ENCODE data around the gene GEMIN7. TPM values are rescaled to one million over a fixed set of nuclear protein-coding genes. Genes with fewer than 3 reads are reported as not detected.

GEMIN7 gene
- total and polyA plus RNA-seq, 2 experiments from 2014 or later: 49.6 to 90.5 TPM

DNA sequence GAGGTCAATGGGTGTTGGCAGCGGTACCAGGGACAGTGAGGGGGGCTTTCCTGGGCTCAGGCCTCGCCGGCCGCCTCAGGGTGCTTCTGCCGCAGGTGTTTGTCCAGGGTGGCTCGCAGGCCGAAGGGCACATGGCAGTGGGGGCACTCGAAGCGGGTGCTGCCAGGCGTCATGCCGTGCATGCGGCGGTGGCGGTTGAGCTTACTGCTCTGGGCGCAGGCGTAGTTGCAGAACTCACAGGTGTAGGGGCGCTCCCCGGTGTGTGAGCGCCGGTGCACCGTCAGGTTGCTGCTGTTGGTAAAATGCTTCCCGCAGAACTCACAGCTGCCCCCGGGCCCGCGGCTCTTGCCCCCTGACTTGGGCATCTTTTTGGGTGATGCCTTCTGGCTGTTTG is 7.5 kb upstream of the GEMIN7 start (continued):
- TF ChIP-seq, protein P1, sequence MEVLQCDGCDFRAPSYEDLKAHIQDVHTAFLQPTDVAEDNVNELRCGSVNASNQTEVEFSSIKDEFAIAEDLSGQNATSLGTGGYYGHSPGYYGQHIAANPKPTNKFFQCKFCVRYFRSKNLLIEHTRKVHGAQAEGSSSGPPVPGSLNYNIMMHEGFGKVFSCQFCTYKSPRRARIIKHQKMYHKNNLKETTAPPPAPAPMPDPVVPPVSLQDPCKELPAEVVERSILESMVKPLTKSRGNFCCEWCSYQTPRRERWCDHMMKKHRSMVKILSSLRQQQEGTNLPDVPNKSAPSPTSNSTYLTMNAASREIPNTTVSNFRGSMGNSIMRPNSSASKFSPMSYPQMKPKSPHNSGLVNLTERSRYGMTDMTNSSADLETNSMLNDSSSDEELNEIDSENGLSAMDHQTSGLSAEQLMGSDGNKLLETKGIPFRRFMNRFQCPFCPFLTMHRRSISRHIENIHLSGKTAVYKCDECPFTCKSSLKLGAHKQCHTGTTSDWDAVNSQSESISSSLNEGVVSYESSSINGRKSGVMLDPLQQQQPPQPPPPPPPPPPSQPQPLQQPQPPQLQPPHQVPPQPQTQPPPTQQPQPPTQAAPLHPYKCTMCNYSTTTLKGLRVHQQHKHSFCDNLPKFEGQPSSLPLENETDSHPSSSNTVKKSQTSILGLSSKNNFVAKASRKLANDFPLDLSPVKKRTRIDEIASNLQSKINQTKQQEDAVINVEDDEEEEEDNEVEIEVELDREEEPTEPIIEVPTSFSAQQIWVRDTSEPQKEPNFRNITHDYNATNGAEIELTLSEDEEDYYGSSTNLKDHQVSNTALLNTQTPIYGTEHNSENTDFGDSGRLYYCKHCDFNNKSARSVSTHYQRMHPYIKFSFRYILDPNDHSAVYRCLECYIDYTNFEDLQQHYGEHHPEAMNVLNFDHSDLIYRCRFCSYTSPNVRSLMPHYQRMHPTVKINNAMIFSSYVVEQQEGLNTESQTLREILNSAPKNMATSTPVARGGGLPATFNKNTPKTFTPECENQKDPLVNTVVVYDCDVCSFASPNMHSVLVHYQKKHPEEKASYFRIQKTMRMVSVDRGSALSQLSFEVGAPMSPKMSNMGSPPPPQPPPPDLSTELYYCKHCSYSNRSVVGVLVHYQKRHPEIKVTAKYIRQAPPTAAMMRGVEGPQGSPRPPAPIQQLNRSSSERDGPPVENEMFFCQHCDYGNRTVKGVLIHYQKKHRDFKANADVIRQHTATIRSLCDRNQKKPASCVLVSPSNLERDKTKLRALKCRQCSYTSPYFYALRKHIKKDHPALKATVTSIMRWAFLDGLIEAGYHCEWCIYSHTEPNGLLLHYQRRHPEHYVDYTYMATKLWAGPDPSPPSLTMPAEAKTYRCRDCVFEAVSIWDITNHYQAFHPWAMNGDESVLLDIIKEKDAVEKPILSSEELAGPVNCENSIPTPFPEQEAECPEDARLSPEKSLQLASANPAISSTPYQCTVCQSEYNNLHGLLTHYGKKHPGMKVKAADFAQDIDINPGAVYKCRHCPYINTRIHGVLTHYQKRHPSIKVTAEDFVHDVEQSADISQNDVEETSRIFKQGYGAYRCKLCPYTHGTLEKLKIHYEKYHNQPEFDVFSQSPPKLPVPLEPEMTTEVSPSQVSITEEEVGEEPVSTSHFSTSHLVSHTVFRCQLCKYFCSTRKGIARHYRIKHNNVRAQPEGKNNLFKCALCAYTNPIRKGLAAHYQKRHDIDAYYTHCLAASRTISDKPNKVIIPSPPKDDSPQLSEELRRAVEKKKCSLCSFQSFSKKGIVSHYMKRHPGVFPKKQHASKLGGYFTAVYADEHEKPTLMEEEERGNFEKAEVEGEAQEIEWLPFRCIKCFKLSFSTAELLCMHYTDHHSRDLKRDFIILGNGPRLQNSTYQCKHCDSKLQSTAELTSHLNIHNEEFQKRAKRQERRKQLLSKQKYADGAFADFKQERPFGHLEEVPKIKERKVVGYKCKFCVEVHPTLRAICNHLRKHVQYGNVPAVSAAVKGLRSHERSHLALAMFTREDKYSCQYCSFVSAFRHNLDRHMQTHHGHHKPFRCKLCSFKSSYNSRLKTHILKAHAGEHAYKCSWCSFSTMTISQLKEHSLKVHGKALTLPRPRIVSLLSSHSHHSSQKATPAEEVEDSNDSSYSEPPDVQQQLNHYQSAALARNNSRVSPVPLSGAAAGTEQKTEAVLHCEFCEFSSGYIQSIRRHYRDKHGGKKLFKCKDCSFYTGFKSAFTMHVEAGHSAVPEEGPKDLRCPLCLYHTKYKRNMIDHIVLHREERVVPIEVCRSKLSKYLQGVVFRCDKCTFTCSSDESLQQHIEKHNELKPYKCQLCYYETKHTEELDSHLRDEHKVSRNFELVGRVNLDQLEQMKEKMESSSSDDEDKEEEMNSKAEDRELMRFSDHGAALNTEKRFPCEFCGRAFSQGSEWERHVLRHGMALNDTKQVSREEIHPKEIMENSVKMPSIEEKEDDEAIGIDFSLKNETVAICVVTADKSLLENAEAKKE (CRISPR knock-in tag; IDR thresholded peaks at IDR 0.05): no peak
- TF ChIP-seq ZNF331 (CRISPR knock-in tag; IDR thresholded peaks at IDR 0.05; ENCODE audit: low read depth) (no peak), EZH2phosphoT487 (IDR thresholded peaks at IDR 0.05; ENCODE audit: unreplicated experiment) (no peak)

DNA sequence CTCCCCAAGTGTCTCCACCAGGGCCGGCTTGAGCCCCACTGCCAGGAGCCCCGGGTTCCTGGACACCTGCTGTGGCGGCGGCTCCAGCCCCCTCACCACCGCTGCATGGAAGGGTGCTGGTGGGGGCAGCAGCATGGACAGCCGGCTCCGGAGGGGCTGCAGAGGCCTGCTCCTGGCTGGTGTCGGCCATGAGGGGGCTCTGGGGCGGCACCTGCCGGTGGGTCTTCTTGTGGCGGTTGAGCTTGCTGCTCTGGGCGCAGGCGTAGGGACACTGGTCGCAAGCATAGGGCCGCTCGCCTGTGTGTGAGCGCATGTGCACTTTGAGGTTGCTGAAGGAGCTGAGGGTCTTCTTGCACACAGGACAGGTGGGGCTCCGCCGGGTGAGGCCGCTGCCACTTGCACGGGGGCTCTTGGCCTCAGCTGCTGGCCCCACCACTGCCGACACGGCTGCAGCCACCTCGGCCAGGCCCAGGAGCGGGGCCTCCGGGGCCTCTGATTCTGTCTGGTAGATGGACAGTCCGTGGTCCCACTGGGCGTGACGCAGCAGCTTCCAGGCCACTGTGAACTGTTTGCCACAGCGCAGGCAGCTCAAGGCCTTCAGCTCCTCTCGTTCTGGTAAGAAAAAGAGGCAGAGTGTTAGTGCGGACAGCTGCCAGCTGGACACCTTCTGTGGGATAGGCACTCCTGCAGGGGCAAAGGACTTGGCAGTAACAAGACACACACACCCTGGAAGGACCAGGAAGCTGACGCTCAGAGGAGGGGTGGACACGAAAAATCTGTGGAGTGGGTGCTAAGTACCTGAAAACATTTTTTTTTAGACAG is 6.9 kb upstream of the GEMIN7 start:
- DNase-seq (ENCODE audit: low spot score): no peak
- no peak overlapping the region for H2AFZ ChIP-seq
- H3F3A ChIP-seq (replicated peaks; ENCODE audit: low read depth): peaks cover 24% of the 10 kb centered on the region; the same call in 1 of the 2 replicates
- H3K36me3 ChIP-seq (ENCODE audit: insufficient read depth): peaks cover 8% of the 10 kb centered on the region; the same call in 1 of the 2 replicates
- peaks cover 30% of the 10 kb centered on the region for H3K79me2 ChIP-seq (replicated peaks; ENCODE audit: insufficient read depth)
- no peak for TF ChIP-seq CREB1 (CRISPR knock-in tag; IDR thresholded peaks at IDR 0.05; ENCODE audit: low read depth)
- TF ChIP-seq, protein P2, sequence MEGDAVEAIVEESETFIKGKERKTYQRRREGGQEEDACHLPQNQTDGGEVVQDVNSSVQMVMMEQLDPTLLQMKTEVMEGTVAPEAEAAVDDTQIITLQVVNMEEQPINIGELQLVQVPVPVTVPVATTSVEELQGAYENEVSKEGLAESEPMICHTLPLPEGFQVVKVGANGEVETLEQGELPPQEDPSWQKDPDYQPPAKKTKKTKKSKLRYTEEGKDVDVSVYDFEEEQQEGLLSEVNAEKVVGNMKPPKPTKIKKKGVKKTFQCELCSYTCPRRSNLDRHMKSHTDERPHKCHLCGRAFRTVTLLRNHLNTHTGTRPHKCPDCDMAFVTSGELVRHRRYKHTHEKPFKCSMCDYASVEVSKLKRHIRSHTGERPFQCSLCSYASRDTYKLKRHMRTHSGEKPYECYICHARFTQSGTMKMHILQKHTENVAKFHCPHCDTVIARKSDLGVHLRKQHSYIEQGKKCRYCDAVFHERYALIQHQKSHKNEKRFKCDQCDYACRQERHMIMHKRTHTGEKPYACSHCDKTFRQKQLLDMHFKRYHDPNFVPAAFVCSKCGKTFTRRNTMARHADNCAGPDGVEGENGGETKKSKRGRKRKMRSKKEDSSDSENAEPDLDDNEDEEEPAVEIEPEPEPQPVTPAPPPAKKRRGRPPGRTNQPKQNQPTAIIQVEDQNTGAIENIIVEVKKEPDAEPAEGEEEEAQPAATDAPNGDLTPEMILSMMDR (conservative IDR thresholded peaks at IDR 0.05; ENCODE audit: low read depth in 2 of 2): peak in 1 of 2 experiments; percentile 40; a peak in 2 of 4 replicates
- TF ChIP-seq, protein P3, sequence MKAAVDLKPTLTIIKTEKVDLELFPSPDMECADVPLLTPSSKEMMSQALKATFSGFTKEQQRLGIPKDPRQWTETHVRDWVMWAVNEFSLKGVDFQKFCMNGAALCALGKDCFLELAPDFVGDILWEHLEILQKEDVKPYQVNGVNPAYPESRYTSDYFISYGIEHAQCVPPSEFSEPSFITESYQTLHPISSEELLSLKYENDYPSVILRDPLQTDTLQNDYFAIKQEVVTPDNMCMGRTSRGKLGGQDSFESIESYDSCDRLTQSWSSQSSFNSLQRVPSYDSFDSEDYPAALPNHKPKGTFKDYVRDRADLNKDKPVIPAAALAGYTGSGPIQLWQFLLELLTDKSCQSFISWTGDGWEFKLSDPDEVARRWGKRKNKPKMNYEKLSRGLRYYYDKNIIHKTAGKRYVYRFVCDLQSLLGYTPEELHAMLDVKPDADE (IDR thresholded peaks at IDR 0.05): no peak
- TF ChIP-seq EZH2phosphoT487 (IDR thresholded peaks at IDR 0.05; ENCODE audit: unreplicated experiment): no peak
- no peak for TF ChIP-seq EZH2 (IDR thresholded peaks at IDR 0.05; ENCODE audit: low read depth, unreplicated experiment)
- H3K4me3 ChIP-seq: no peak overlapping the region
- H3K27me3 ChIP-seq (ENCODE audit: insufficient read depth): no peaks in the 10 kb centered on the region
- Mint-ChIP-seq H3K27ac (0 out of 2 replicates have a peak overlapping the region, but pooled peaks have one; percentile 44), H3K4me3 (no peak overlapping the region), H3K4me1 (peaks cover 18% of the 10 kb centered on the region), H3K27me3 (ENCODE audit: insufficient read depth, low read depth, poor library complexity) (peaks cover 12% of the 10 kb centered on the region), H3K9me3 (no peaks in the 10 kb centered on the region), H3K36me3 (ENCODE audit: low read depth) (peaks cover 39% of the 10 kb centered on the region)
- H3K4me1 ChIP-seq (ENCODE audit: insufficient read depth): peaks cover 18% of the 10 kb centered on the region
- H3K27ac ChIP-seq (ENCODE audit: low read depth): no peak overlapping the region
- peaks cover 17% of the 10 kb centered on the region for H4K20me1 ChIP-seq (replicated peaks; ENCODE audit: insufficient read depth)
- no peak overlapping the region for H3K4me2 ChIP-seq
- no peak for ATAC-seq
- no peaks in the 10 kb centered on the region for H3K9me2 ChIP-seq (ENCODE audit: insufficient read depth)

Data from GM23338 (cell line).